Subcutaneous abdominal adipose tissue (tissue), 5 donors: Measurements from ENCODE around the gene DPEP1.

ENCODE experiments used
- H3K27ac ChIP-seq: one replicate; pipeline ENCODE4 v1.7.0; 2013; ENCODE audit warnings: low read depth, mild to moderate bottlenecking, inconsistent platforms, low read length, moderate library complexity
- H3K27me3 ChIP-seq, 5 donors: one replicate each; pipeline ENCODE4 v1.7.0; 2013; ENCODE audit warnings: low read length in 5 of 5, inconsistent platforms in 1 of 5; ENCODE audit not compliant: control insufficient read depth in 5 of 5, insufficient read depth in 4 of 5
- H3K36me3 ChIP-seq, 5 donors: one replicate each; pipeline ENCODE4 v1.7.0; 2013; ENCODE audit warnings: low read length in 5 of 5; ENCODE audit not compliant: control insufficient read depth in 5 of 5, insufficient read depth in 5 of 5
- H3K4me1 ChIP-seq, 5 donors: one replicate each; pipeline ENCODE4 v1.7.0; 2013; ENCODE audit warnings: low read length in 5 of 5, mild to moderate bottlenecking in 3 of 5, moderate library complexity in 1 of 5; ENCODE audit not compliant: control insufficient read depth in 5 of 5, insufficient read depth in 5 of 5
- H3K4me3 ChIP-seq, 5 donors: one replicate each; pipeline ENCODE4 v1.7.0; 2013; ENCODE audit warnings: low read length in 5 of 5, low read depth in 1 of 5
- H3K9ac ChIP-seq, 5 donors: one replicate each; pipeline ENCODE4 v1.7.0; 2013; ENCODE audit warnings: low read length in 5 of 5, mild to moderate bottlenecking in 4 of 5, moderate library complexity in 3 of 5
- H3K9me3 ChIP-seq, 5 donors: one replicate each; pipeline ENCODE4 v1.7.0; 2013; ENCODE audit warnings: low read length in 5 of 5; ENCODE audit not compliant: control insufficient read depth in 5 of 5
- donor health status: healthy.
- donor health status: healthy.
- donor health status: healthy.
- donor health status: healthy.
- donor health status: healthy.

DPEP1 gene

GRCh38 chr16:89685916-89686315 lies 72.5 kb downstream of the DPEP1 start:
- H3K9me3 ChIP-seq: peaks cover 0 to 5% (median 0%) of the 10 kb centered on the region in 5 donors
- H3K36me3 ChIP-seq: peaks cover 0 to 14% (median 8%) of the 10 kb centered on the region in 5 donors
- H3K27ac ChIP-seq: no peak overlapping the region
- no peaks in the 10 kb centered on the region for H3K27me3 ChIP-seq
- H3K4me3 ChIP-seq: no peak overlapping the region
- no peak overlapping the region for H3K9ac ChIP-seq
- peaks cover 0 to 13% (median 10%) of the 10 kb centered on the region in 5 donors for H3K4me1 ChIP-seq

DNA sequence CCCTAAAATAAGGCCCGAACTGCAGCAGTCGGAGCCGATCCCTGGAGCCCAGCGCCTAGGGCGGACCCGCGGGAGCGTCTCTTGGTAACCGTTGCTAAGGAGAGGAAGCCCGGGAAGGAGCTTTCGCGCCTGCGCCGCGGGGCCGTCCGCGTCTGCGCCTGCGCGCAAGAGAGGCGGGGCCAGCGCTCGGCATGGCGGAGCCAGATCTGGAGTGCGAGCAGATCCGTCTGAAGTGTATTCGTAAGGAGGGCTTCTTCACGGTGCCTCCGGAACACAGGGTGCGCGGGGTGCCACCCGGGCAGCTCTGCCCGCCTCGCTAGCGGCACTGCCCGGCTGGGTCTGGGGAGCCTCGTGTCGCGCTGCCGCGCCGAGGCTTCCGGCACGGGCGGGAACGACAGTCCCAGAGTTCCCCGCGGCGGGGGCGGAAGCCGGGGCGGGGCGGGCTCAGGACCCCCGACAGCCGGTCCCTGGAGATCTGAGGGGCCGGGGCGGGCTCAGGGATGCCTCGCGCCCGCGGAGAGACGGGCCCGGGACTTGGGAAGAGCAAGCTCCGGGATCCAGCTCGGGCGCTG lies 73.2 kb downstream of the DPEP1 start, which contains the start of gene CDK10:
Gene CDK10 (plus strand): TSS at position 170 of the 572 bp plus-strand sequence. CDS start 22 bp downstream, at position 192.
- H3K9ac ChIP-seq: peak within 1 kb of the TSS; percentile 48 to 92 (median 78)

DNA sequence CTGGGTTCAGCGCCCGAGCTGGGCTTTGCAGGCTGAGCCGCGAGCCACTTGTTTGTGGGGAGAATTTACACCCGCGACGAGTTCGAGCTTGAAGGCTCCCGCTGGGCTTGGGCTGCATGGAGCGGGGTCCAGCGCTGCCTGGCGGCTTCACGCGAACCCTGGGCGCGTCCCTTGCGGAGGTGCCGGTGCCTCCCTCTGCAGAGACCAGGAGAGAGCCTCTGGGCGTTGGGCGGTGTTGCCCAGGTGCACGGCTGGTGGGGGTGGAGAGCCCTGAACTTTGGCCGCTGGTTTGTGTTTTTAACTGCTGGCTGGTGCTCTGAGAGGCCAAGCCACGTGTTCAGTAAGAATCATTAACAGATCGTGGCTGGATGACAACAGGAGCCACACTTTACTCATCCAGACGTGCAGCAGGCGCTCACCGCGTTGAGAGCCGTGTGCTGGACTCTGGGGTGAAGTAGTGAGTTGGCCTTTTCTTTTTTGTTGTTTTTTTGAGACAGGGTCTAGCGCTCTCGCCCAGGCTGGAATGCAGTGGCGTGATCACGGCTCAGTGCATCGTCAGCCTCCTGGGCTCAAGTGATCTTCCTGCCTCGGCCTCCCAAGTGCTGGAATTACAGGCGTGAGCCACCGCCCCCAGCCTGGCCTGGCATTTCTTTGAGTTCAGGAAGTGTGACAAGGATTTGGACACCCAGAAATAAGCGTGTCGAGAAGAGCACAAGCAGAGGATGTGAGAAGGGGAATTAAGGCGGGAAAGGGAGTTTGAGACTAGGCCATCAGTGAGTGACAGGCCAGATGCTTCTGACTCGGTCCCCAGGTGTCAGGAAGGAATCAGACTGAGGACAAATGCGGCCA lies 73.9 kb downstream of the DPEP1 start:
- Histone ChIP-seq H3K36me3 (peaks cover 0 to 26% (median 19%) of the 10 kb centered on the region in 5 donors), H3K27me3 (no peaks in the 10 kb centered on the region), H3K9ac (peak overlapping the region; percentile 48 to 92 (median 78)), H3K4me1 (peaks cover 0 to 13% (median 10%) of the 10 kb centered on the region in 5 donors), H3K9me3 (peaks cover 0 to 5% (median 0%) of the 10 kb centered on the region in 5 donors), H3K27ac (peak overlapping the region; percentile 76), H3K4me3 (peak overlapping the region; percentile 80 to 90 (median 87))

More for the DNA sequence above, 73.2 kb downstream of the DPEP1 start, which contains the start of gene CDK10:
- H3K27ac ChIP-seq: peak within 1 kb of the TSS; percentile 76
- H3K9me3 ChIP-seq: peaks cover 0 to 5% (median 0%) of the 10 kb centered on the region in 5 donors
- peaks cover 0 to 19% (median 13%) of the 10 kb centered on the region in 5 donors for H3K36me3 ChIP-seq
- H3K4me1 ChIP-seq: peaks cover 0 to 13% (median 10%) of the 10 kb centered on the region in 5 donors
- H3K4me3 ChIP-seq: peak within 1 kb of the TSS; percentile 80 to 90 (median 87)
- no peaks in the 10 kb centered on the region for H3K27me3 ChIP-seq
